Stomach (tissue), 4 donors: Measurements from ENCODE around the gene TMEM37.

Experiments used
- POLR2AphosphoS5 ChIP-seq, 3 donors: sonication (generic); formaldehyde crosslinking; IDR thresholded peaks; one replicate each; pipeline ENCODE4 v1.6.1; 2016; ENCODE audit warnings: antibody characterized with exemption in 3 of 3
- TF ChIP-seq, protein P1 (sequence below), 7 experiments: fragments of 450-650 bp in 4 of 7; fragments of 200-600 bp in 3 of 7; sonication (generic) in 3 of 7; IDR thresholded peaks; one replicate each; pipeline ENCODE4 v1.5.1; 2016 to 2019; ENCODE audit warnings: antibody characterized with exemption in 7 of 7, control low read depth in 2 of 7, mild to moderate bottlenecking in 1 of 7

DNA sequence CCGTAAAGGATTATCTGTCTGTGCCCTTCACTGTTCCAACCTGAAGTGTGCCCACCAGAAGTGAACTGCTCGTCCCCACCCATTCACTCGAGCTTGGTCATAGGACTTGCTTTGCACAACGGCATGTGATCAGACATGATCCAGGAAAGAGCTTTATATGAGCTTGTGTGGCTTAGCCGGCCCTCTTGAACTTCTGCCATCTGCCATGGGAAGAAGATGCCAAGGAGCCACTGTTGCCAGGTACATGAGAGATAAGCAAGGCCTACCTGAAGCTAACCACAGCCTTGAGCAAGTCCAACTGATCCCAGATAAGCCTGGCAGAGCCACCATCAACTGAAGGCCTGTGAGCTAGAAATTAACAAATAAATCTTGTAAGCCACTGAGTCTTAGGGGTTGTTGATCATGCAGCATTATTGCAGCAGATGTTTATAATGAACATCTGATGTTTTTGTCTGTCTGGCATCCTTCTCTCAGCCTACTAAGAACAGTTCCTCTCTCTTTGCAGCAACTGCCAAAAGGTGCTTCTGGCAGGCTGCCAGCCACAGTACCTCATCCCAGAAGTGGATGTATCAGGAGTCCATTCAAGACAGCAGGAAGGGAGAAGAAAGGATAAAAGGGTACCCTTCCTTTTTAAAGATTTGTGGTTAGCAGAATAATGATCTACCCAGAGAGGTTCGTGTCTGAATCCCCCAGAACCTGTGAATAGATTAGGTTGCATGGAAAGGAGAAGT lies 48.1 kb upstream of the TMEM37 start:
- TF ChIP-seq, protein P1, sequence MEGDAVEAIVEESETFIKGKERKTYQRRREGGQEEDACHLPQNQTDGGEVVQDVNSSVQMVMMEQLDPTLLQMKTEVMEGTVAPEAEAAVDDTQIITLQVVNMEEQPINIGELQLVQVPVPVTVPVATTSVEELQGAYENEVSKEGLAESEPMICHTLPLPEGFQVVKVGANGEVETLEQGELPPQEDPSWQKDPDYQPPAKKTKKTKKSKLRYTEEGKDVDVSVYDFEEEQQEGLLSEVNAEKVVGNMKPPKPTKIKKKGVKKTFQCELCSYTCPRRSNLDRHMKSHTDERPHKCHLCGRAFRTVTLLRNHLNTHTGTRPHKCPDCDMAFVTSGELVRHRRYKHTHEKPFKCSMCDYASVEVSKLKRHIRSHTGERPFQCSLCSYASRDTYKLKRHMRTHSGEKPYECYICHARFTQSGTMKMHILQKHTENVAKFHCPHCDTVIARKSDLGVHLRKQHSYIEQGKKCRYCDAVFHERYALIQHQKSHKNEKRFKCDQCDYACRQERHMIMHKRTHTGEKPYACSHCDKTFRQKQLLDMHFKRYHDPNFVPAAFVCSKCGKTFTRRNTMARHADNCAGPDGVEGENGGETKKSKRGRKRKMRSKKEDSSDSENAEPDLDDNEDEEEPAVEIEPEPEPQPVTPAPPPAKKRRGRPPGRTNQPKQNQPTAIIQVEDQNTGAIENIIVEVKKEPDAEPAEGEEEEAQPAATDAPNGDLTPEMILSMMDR (IDR thresholded peaks at IDR 0.05) = no peak
- TF ChIP-seq POLR2AphosphoS5 (IDR thresholded peaks at IDR 0.05) = peak in 2 of 3 donors; percentile 22 to 24
